H4 (cell line): ENCODE data around the gene SNAPC5. TPM values are rescaled to one million over a fixed set of nuclear protein-coding genes. Genes with fewer than 3 reads are reported as not detected.
A peak's percentile ranks its signal among the peaks of the same experiment; 100 is the strongest.

ENCODE experiments used
- DNase-seq: peaks from one replicate; pipeline ENCODE4 v3.0.0-alpha.2; 2015; ENCODE audit warnings: low spot score
- total RNA-seq: library from RNA; depleted of rRNA; stranded (reverse); fragments of >200 nt; shearing (Covaris generic); gene quantifications from 2 replicates; pipeline ENCODE4 v1.2.3, GENCODE V29; 2014; rRNA removed

The SNAPC5 gene
- total RNA-seq, 1 experiment from 2014 or later = 70.0 TPM

DNA sequence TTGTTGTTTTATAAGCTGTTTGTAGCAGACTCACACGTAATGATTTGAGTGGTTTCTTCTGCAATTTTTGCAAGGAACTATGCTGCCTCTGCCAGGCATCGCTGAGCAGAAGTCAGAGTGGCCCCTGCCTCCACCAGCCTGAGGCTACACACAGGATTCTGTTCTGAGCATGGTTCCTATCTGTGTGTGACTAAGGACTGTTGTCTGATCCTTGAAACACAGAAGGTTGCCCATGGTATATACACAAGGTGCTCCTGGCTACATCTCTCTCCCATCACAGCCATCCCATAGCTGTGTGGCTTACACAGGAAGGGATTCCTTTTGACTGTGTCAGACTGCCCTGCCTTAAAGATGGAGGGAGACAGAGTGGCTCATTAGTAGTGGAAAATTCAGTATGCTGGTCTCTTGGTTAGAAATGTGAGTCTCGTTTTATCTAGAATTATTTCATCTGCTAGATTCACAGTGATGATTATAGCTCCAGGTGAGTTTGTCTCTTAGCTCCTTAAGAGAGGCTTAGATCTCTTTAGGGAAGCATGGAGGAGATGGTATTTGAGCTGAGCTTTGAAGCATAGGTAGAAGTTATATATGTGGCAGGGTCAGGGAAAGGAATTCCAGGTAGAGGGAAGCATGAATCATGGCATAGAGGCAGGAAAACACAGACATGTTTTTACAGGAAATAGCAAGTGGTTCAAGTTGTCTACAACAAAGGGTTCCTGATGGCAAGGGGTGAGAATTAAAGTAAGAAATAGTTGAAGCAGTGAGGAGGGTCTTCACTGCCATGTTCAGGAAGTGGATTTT, 37.5 kb downstream of the SNAPC5 start:
- peak; percentile 19 for DNase-seq

- no peak for DNase-seq
Observed at GRCh38 chr15:66456211-66456610, 41.4 kb downstream of the SNAPC5 start.

GRCh38 chr15:66454143-66454542, 43.4 kb downstream of the SNAPC5 start:
- no peak for DNase-seq

DNA sequence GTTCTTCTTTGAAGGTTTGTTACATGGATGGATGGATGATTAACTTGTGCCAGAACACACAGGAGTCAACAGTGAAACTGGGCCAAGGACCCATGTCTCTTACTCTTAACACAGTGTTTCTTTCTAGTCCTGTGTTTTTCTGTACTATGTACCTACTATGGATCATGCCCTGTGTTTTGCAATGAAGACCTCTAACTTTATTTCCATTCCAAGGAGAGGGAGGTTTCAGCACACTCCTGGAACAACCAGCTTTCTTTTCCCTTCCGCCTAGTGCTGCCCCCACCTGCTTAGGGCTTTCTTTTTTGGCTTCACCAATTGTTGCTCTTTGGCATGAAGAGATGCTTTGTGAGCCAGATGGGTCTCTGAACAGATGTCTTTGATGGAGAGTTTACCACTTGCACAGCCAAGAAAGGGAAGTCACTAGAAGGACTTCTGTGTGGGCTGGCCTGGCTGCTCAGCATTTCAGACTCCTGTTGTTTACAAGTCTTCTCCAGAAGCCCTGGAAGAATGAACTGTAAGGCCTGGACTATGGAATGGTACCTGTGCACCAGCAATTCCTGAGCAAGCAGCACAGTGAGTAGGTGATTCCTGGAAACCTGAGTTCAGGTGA, 44.5 kb downstream of the SNAPC5 start:
- DNase-seq = no peak

DNA sequence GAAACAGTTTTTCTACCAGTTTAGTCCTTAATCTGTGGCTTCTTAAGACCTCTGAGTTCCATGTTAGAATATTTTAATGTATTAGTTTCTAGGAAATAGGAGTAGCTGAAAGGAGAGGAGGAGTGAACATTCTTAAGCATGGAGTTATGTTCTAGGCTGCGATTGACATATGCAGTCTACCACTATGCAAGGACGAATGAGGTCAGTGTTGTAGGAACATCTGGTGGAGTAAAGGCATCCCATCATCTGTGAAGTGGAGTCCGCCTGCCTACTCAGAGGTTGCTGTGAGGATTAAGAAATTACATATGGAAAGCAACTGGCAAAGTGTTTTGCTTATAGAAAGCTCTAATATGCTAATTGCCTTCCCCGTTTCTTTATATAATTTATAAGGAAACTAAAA, 45.1 kb downstream of the SNAPC5 start:
- DNase-seq = no peak

Other genes starting within 250 kb of the SNAPC5 start
- gene MEGF11, start 244.0 kb downstream of the SNAPC5 start, total RNA-seq = 0.02 TPM in 1 of 2 replicates, not detected in the other
- gene DIS3L, start 204.2 kb downstream of the SNAPC5 start, total RNA-seq = 21.1 and 21.3 TPM in 2 replicates
- gene TIPIN, start 141.1 kb downstream of the SNAPC5 start, total RNA-seq = 22.2 and 24.3 TPM in 2 replicates
- gene MAP2K1, start 110.8 kb downstream of the SNAPC5 start, total RNA-seq = 19.0 and 27.7 TPM in 2 replicates
- gene RPL4, start 7.1 kb upstream of the SNAPC5 start, total RNA-seq = 5,755 and 6,049 TPM in 2 replicates
- 23.7 and 30.9 TPM in 2 replicates for gene ZWILCH, start 7.6 kb upstream of the SNAPC5 start, total RNA-seq
- gene LCTL, start 68.2 kb upstream of the SNAPC5 start, total RNA-seq = 0.06 and 0.10 TPM in 2 replicates
- gene SMAD6, start 204.5 kb upstream of the SNAPC5 start, total RNA-seq = 3.4 and 4.7 TPM in 2 replicates